Stimulated activated memory B cell treated with anti-CD40 and anti-IgM and Interleukin-4, amounts not matched to agents 10 μg/mL and 1 μg/mL and 100 μg/mL, for 72 hours (primary cell): ENCODE measurements around the gene NACAD.

Experiments
- ATAC-seq: fragments of 150-1000 bp; cut with Tn5 transposase; 2 replicates; pipeline ENCODE4 v1.10.0; 2021
- H3K27ac Mint-ChIP-seq: one replicate; pipeline ENCODE4 v1.8.0; 2022; ENCODE audit warnings: mild to moderate bottlenecking, mixed read lengths
- H3K27me3 Mint-ChIP-seq: one replicate; pipeline ENCODE4 v1.8.0; 2022; ENCODE audit warnings: mixed read lengths
- H3K36me3 Mint-ChIP-seq: one replicate; pipeline ENCODE4 v1.8.0; 2022; ENCODE audit warnings: mixed read lengths
- H3K4me1 Mint-ChIP-seq: one replicate; pipeline ENCODE4 v1.8.0; 2022; ENCODE audit warnings: mixed read lengths
- H3K4me3 Mint-ChIP-seq: one replicate; pipeline ENCODE4 v1.8.0; 2022; ENCODE audit warnings: mild to moderate bottlenecking, moderate library complexity, mixed read lengths
- H3K9me3 Mint-ChIP-seq: one replicate; pipeline ENCODE4 v1.8.0; 2022; ENCODE audit warnings: mixed read lengths

Gene NACAD

GRCh38 chr7:45087301-45088145 lies 1.2 kb downstream of the NACAD start:
- no peak for ATAC-seq
- Mint-ChIP-seq H3K27ac (no peak overlapping the region), H3K36me3 (no peaks in the 10 kb centered on the region), H3K4me3 (no peak overlapping the region), H3K9me3 (peaks cover 2% of the 10 kb centered on the region), H3K27me3 (peaks cover 16% of the 10 kb centered on the region), H3K4me1 (peaks cover 8% of the 10 kb centered on the region)

GRCh38 chr7:45086331-45087065 lies 2.3 kb downstream of the NACAD start:
- Mint-ChIP-seq H3K4me3 (no peak overlapping the region), H3K4me1 (peaks cover 8% of the 10 kb centered on the region), H3K27me3 (peaks cover 16% of the 10 kb centered on the region), H3K27ac (no peak overlapping the region), H3K9me3 (no peaks in the 10 kb centered on the region), H3K36me3 (no peaks in the 10 kb centered on the region)
- ATAC-seq = no peak

- Mint-ChIP-seq H3K4me3 (no peak overlapping the region), H3K36me3 (no peaks in the 10 kb centered on the region), H3K9me3 (no peaks in the 10 kb centered on the region), H3K27me3 (peaks cover 16% of the 10 kb centered on the region), H3K4me1 (peaks cover 8% of the 10 kb centered on the region), H3K27ac (no peak overlapping the region)
- ATAC-seq = peak; percentile 24
These were observed 3.1 kb downstream of the NACAD start for GRCh38 chr7:45085619-45086200.

DNA sequence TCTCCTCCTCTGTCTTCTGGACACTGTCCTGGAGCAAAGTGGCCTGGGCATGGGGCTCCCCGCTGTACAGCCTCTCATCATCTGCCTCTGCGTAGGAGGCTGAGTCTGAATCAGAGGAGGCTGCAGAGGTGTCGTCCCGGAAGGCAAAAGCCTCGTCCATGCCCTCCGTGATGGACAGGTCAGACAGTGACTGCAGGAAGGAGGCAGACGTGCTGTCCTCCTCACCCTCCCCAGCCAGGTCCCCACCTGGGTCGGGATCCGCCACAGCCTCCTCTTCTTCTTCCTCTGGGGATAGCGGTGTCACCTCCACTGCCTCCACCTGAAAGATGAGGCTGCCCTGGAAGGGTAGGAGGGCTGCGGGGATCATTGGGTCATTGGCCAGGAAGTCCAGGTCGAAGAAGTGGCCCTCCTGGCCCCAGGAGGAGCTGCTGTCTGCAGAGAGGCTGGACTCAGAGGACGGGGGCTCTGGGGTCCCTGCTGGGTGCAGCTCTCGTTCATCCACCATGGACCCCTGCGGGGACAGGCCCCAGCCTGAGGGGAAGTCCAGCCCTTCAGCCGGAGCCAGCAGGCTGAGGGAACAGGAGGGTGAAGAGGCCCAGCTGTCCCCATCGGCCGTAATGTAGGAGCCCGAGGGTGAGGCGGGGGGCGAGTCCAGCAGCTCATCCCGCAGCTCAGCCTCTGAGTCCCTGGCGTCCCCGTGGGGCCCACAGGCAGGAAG lies 3.7 kb downstream of the NACAD start:
- peaks cover 16% of the 10 kb centered on the region for H3K27me3 Mint-ChIP-seq
- H3K4me1 Mint-ChIP-seq = peaks cover 8% of the 10 kb centered on the region
- no peak for ATAC-seq
- H3K4me3 Mint-ChIP-seq = no peak overlapping the region
- no peak overlapping the region for H3K27ac Mint-ChIP-seq
- H3K9me3 Mint-ChIP-seq = no peaks in the 10 kb centered on the region
- no peaks in the 10 kb centered on the region for H3K36me3 Mint-ChIP-seq

DNA sequence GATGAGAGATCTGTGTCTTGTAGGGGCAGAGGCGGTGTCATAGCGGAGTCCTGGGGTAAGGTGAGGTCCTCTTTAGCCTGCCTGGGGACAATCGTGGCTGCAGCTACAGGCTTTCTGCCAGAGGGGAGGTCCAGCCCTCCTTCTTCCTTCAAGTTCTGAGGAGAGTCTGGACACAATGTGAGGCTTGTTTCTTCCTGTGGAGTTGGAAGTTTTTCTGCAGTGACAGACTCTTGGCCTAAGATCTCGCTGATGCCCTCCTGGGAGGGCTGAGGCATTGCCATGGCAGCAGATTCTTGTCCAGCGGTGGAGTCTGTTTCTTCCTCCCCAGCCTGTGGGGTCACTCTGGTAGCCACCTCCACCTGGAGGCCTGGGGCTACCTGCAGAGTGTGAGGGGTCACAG lies 4.4 kb downstream of the NACAD start:
- no peak overlapping the region for H3K27ac Mint-ChIP-seq
- peaks cover 10% of the 10 kb centered on the region for H3K27me3 Mint-ChIP-seq
- no peak for ATAC-seq
- peaks cover 10% of the 10 kb centered on the region for H3K4me1 Mint-ChIP-seq
- no peak overlapping the region for H3K4me3 Mint-ChIP-seq
- H3K36me3 Mint-ChIP-seq = no peaks in the 10 kb centered on the region
- H3K9me3 Mint-ChIP-seq = no peaks in the 10 kb centered on the region

GRCh38 chr7:45082831-45083331 lies 5.9 kb downstream of the NACAD start:
- Mint-ChIP-seq H3K27me3 (peaks cover under 1% of the 10 kb centered on the region), H3K4me1 (peaks cover 10% of the 10 kb centered on the region), H3K4me3 (no peak overlapping the region), H3K36me3 (no peaks in the 10 kb centered on the region), H3K9me3 (no peaks in the 10 kb centered on the region), H3K27ac (no peak overlapping the region)
- no peak for ATAC-seq

DNA sequence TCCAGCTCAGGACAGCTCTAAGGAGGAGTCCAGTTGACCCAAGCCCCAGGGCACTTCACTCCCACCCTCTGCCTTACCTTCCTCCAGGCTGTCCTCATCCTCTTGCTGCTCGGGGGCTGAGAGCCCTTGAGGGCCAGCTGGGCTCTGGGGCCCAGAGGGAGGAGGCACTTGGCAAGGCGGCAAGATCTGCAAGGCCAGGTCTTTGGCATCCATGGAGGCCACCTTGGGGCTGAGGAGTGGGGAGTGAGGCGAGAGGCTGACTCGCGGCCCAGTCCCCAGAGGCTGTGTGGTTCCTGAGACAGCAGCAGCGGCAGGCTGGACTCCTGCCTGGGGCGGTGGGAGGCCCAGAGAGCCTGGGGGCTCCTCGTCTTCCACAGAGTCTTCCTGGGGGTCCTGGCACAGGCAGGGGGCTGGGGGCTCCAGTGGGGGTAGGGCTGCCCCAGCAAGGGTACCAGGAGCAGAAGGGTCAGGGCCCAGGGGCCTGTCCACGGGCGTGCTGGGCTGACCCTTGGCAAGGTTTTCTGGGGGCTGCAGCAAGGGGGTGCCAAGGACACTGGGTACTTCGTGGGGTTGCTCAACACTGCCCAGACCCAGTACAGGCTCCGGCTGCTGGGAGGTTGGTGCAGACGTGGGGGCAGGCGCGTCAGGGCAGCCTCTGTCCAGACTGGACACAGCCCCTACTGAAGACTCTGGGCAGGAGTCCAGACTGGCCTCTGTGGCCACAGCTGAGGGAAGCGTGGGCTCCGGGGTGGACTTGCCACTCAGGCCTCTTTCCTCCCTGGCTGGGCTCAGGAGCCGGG lies 6.5 kb downstream of the NACAD start:
- peak; percentile 5 for ATAC-seq
- Mint-ChIP-seq H3K27me3 (no peaks in the 10 kb centered on the region), H3K9me3 (no peaks in the 10 kb centered on the region), H3K36me3 (no peaks in the 10 kb centered on the region), H3K4me1 (peaks cover 12% of the 10 kb centered on the region), H3K27ac (no peak overlapping the region), H3K4me3 (no peak overlapping the region)

- H3K27me3 Mint-ChIP-seq = no peaks in the 10 kb centered on the region
These were observed 7.1 kb downstream of the NACAD start for GRCh38 chr7:45081670-45081974.

DNA sequence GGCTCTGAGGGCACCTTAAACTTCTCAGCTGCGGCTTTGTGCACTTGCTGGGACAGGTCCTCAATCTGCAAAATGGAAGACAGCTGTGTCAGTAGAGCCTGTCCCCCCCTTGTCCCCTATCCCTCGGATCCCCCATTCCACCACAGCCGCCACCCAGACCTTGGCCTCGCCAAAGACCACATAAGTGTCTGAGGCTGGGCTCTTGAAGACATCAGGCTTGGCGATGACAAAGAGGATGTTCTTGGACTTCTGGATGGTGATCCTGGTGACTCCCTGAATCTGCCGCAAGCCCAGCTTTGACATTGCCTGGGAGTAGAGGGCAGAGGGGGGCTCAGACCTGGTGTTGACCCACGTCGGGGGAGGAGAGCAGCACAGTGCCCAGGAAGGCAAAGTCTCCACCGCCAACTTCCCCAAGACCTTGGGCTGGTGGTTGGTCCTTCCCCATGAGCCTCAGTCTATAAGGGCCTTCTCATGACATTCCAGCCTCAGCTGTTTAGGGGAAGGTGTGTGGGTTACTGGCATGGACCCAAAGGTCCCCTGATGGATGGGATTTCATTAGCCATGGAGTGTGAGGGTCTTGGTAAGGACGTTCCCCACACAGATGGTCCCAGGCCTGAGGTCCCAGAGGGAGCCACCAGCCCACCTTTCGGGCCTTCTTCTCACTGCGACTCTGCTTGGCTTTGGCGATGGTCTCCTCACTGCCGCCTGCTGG lies 7.7 kb downstream of the NACAD start:
- no peak overlapping the region for H3K27ac Mint-ChIP-seq
- no peaks in the 10 kb centered on the region for H3K27me3 Mint-ChIP-seq
- H3K9me3 Mint-ChIP-seq = no peaks in the 10 kb centered on the region
- ATAC-seq = no peak
- no peak overlapping the region for H3K4me3 Mint-ChIP-seq
- peaks cover 12% of the 10 kb centered on the region for H3K4me1 Mint-ChIP-seq
- H3K36me3 Mint-ChIP-seq = peaks cover 8% of the 10 kb centered on the region

More at GRCh38 chr7:45081670-45081974, 7.1 kb downstream of the NACAD start:
- H3K4me1 Mint-ChIP-seq = peaks cover 12% of the 10 kb centered on the region
- ATAC-seq = peak; percentile 3
- no peaks in the 10 kb centered on the region for H3K9me3 Mint-ChIP-seq
- H3K36me3 Mint-ChIP-seq = peaks cover 4% of the 10 kb centered on the region
- no peak overlapping the region for H3K4me3 Mint-ChIP-seq
- H3K27ac Mint-ChIP-seq = no peak overlapping the region

DNA sequence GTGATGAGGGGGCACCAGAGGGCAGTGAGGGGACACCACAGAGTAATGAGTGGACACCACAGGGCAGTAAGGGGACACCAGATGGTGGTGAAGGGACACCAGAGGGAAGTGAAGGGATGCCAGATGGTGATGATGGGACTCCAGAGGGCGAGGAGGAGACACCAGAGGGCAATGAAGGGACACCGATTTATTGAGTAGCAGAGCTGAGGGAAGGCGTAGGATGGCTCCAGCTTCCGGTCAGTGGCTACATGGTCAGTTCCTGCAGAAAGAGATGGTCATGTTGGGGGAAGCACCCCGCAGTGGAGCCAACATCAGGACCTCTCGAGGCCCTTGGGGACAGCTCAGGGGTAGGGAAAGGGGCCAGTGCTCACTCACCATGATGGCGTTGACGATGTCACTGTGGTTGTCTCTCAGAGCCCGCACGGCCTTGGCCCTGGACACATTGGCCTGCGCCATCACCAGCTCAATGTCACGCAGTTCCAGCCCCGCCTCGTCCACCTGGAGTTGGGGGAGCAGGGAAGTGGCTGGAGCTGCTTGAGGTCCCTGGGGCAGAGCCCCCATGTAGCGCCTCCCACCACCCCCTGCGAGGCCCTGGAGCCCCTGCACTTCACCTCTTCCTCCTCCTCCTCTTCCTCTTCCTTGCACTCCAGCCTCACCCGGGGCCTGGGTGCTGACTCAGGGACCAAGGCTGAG lies 8.4 kb downstream of the NACAD start:
- Mint-ChIP-seq H3K27ac (peak overlapping the region; percentile 42), H3K9me3 (no peaks in the 10 kb centered on the region), H3K4me3 (no peak overlapping the region), H3K27me3 (no peaks in the 10 kb centered on the region), H3K4me1 (peaks cover 16% of the 10 kb centered on the region), H3K36me3 (peaks cover 13% of the 10 kb centered on the region)
- ATAC-seq = no peak

- Mint-ChIP-seq H3K36me3 (peaks cover 33% of the 10 kb centered on the region), H3K27ac (peak overlapping the region; percentile 29), H3K4me1 (peaks cover 21% of the 10 kb centered on the region), H3K27me3 (no peaks in the 10 kb centered on the region), H3K9me3 (no peaks in the 10 kb centered on the region), H3K4me3 (no peak overlapping the region)
- ATAC-seq = no peak
These were observed 10.6 kb downstream of the NACAD start for GRCh38 chr7:45078125-45078681.

- Mint-ChIP-seq H3K36me3 (peaks cover 39% of the 10 kb centered on the region), H3K27ac (peak overlapping the region; percentile 29), H3K9me3 (no peaks in the 10 kb centered on the region), H3K27me3 (no peaks in the 10 kb centered on the region), H3K4me3 (no peak overlapping the region), H3K4me1 (peaks cover 21% of the 10 kb centered on the region)
- no peak for ATAC-seq
These were observed 11.2 kb downstream of the NACAD start for GRCh38 chr7:45077579-45077978.

- Mint-ChIP-seq H3K27ac (no peak overlapping the region), H3K27me3 (no peaks in the 10 kb centered on the region), H3K4me3 (no peak overlapping the region), H3K36me3 (peaks cover 43% of the 10 kb centered on the region), H3K9me3 (no peaks in the 10 kb centered on the region), H3K4me1 (peaks cover 21% of the 10 kb centered on the region)
- ATAC-seq = no peak
These were observed 11.8 kb downstream of the NACAD start for GRCh38 chr7:45076946-45077345.
